Ectodermal cell (in vitro differentiated cells): ENCODE results near the gene SOX1.

Source experiments
- H3K27ac ChIP-seq: 2 replicates; pipeline ENCODE4 v1.7.0; 2013; ENCODE audit warnings: mild to moderate bottlenecking, low read depth, low read length; ENCODE audit not compliant: insufficient read depth, poor library complexity, severe bottlenecking
- H3K27me3 ChIP-seq: 2 replicates; pipeline ENCODE4 v1.7.0; 2013; ENCODE audit warnings: mild to moderate bottlenecking, low read length; ENCODE audit not compliant: insufficient read depth, control insufficient read depth, poor library complexity, severe bottlenecking
- H3K36me3 ChIP-seq: one replicate; pipeline ENCODE4 v1.7.0; 2013; ENCODE audit warnings: low read length; ENCODE audit not compliant: control insufficient read depth, insufficient read depth
- H3K4me1 ChIP-seq: one replicate; pipeline ENCODE4 v1.7.0; 2013; ENCODE audit warnings: low read length; ENCODE audit not compliant: control insufficient read depth, insufficient read depth
- H3K4me3 ChIP-seq: 2 replicates; pipeline ENCODE4 v1.7.0; 2013; ENCODE audit warnings: low read depth, low read length, control low read depth; ENCODE audit not compliant: insufficient read depth
- H3K9me3 ChIP-seq: 2 replicates; pipeline ENCODE4 v1.7.0; 2013; ENCODE audit warnings: mild to moderate bottlenecking, low read length, moderate library complexity; ENCODE audit not compliant: control insufficient read depth
- WGBS, 2 experiments: methylation state at CpG; one replicate each; pipeline ENCODE4 v1.1.7; 2013; ENCODE audit warnings: missing lambda C conversion rate in 2 of 2; 5-methylcytosine and 5-hydroxymethylcytosine counted together

The SOX1 gene

DNA sequence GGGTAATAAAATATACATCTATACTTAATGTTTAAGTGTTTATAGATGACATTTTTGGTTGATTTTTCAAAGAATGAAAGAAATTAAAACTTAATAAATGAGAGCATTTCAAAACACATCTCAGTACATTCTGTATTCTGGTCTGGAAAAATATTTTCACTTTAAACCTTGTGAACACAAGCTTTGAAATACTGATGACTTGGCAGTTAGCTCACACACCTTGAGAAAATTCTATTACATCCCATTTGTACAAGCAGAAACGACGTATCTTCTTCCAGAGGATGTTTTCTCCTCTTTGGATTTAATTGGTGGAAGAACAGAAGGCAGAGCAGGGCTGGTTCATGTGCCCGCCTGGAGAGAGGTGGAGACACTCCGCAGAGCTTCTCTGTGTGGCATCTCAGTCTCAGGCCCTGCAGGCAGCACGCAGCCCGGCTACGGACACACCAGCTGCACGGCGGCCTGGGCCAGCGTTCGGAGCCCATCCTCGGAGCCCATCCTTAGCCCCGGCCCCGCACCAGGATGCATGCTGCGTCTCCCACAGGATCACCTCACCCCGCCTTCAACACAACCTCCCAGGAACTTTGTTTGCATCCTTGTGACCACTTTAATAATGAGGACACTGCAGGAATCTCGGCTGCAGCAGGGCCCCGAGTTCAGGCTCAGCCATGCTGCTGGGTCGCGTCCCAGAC lies 48.6 kb downstream of the SOX1 start:
- H3K36me3 ChIP-seq, result no peaks in the 10 kb centered on the region
- 90 to 92% methylated on average over 20 of the region's 20 CpGs for WGBS, 2 experiments

DNA sequence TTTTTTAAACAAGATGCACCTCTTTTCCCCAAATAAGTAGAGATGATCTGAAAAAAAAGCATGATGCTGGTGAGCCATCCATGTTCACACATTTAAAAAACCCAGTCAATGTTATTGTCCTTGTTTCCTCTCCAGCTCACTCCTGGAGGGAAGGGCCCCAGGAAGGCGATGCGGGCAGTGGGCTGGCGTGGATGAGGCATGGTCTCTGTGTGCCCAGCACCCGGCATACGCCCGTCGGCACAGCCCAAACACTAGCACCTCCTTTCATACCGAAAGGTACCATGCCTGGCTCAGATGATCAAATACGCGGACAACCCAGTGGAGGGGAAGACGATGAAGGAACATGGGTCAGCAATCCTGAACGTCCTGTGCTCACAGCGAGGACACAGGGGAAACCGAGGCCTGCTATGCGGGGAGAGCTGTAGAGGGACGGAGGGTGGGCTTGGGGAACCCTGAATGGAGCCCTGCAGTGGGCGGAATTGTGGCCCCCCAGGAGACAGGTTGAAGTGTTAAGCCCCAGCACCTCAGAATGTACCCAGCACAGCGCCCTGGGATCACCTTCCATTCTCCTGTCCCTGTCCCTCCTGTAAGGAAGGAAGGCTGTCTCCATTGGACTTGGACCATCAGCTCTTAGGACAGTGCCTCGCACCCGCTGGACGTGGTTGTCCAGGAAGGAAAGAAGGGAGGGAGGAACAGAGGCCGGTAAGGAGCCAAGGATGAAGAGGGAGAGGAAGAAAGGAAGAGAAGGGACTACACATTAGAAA lies 49.4 kb downstream of the SOX1 start:
- H3K36me3 ChIP-seq, result no peaks in the 10 kb centered on the region
- H3K4me1 ChIP-seq, result peaks cover 9% of the 10 kb centered on the region

More for the DNA sequence above, 48.6 kb downstream of the SOX1 start:
- no peaks in the 10 kb centered on the region for H3K9me3 ChIP-seq
- H3K27me3 ChIP-seq, result no peaks in the 10 kb centered on the region
- H3K4me1 ChIP-seq, result peaks cover 9% of the 10 kb centered on the region
- no peak overlapping the region for H3K27ac ChIP-seq
- no peak overlapping the region for H3K4me3 ChIP-seq

DNA sequence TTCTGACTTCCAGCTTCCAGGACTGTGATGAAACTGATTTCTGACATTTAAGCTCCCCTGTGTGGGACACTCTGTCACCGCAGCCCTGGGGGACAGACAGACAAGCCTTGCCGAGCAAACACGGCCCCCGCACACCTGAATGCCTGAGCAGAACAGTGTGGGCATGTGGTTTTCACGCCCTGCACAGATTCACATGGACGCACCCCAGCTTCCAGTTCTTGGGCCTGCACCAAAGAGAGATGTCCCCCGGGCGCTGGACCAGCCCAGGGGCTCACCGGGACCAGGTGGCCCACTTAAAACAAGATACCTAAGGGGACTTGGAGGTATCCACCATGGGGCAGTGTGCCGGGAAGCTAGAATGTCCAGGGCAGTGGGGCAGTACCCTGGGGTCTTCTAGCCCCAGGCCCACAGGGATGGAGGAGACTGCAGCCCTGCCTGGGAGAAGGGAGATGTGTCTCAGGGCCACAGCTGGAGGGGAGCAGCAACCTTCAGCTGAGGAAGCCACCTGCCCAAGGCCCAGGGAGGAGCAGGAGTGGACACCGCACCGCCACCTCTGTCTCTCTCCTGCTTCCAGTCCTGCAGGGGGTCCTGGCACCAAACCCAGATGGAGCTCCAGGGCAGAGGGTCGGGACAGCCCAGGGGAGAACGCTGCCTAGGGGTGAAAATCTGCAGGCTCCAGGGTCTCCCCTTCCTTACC lies 50.5 kb downstream of the SOX1 start:
- H3K36me3 ChIP-seq, result no peaks in the 10 kb centered on the region
- no peak overlapping the region for H3K4me3 ChIP-seq
- 95% methylated on average over 14 of the region's 14 CpGs for WGBS, 2 experiments
- H3K4me1 ChIP-seq, result peaks cover 9% of the 10 kb centered on the region
- H3K27ac ChIP-seq, result no peak overlapping the region
- no peaks in the 10 kb centered on the region for H3K9me3 ChIP-seq
- no peaks in the 10 kb centered on the region for H3K27me3 ChIP-seq

More for the DNA sequence above, 49.4 kb downstream of the SOX1 start:
- 93 to 94% methylated on average over 22 of the region's 22 CpGs for WGBS, 2 experiments
- H3K27ac ChIP-seq, result no peak overlapping the region
- no peaks in the 10 kb centered on the region for H3K9me3 ChIP-seq
- no peak overlapping the region for H3K4me3 ChIP-seq
- H3K27me3 ChIP-seq, result no peaks in the 10 kb centered on the region

DNA sequence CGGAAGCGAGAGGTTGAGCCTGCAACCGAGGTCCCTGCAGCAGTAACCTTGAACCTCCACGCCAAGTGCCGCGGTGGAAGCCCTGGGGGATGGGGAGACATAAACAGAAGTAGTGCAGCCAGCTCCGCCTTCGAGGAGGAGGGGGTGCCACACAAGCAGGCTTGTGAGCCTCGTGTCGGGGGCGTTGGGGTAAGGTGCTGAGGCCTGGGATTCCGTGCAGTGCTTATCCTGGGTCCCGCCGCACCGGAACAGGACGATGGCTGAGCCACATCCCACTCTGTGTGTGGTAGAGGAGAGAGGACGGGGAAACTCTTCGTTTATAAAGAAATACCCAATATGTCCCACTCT lies 51.0 kb downstream of the SOX1 start:
- no peaks in the 10 kb centered on the region for H3K36me3 ChIP-seq
- 85 to 90% methylated on average over 17 to 18 of the region's 18 CpGs for WGBS, 2 experiments
- no peak overlapping the region for H3K4me3 ChIP-seq
- no peak overlapping the region for H3K27ac ChIP-seq
- no peaks in the 10 kb centered on the region for H3K27me3 ChIP-seq
- peaks cover 9% of the 10 kb centered on the region for H3K4me1 ChIP-seq
- no peaks in the 10 kb centered on the region for H3K9me3 ChIP-seq

DNA sequence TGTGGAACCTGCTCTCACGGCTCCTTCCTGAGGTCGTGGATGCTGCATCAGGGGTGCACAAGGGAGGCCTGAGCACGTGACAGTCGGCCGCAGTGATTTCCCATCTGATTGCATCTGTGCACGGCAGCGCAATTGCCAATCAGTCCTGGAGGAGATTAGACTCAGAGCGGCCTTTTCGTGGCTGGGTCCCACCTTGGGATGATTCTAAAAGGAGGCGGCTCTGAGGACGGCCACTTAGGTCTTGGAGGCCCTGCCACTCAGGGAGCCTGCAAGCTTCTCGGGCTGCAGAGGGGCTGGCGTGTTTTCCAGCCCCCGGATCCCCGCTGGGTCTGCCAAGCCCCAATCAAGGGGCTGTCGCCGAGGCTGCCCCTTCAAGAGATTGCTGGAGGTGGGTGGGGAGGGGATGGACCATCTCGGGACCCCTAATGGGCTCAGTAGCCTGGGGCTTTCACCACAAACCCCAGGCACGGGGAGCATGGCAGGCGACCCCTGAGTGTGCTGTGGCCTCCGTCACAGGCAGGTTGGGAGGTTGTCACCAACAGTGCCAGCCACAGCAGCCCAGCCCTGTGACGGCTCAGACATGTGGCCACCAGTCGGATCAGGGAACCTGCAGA lies 51.6 kb downstream of the SOX1 start:
- no peaks in the 10 kb centered on the region for H3K27me3 ChIP-seq
- no peak overlapping the region for H3K4me3 ChIP-seq
- H3K4me1 ChIP-seq, result peaks cover 9% of the 10 kb centered on the region
- WGBS, 2 experiments, result 83 to 84% methylated on average over 23 of the region's 23 CpGs
- H3K9me3 ChIP-seq, result no peaks in the 10 kb centered on the region
- no peak overlapping the region for H3K27ac ChIP-seq
- no peaks in the 10 kb centered on the region for H3K36me3 ChIP-seq

DNA sequence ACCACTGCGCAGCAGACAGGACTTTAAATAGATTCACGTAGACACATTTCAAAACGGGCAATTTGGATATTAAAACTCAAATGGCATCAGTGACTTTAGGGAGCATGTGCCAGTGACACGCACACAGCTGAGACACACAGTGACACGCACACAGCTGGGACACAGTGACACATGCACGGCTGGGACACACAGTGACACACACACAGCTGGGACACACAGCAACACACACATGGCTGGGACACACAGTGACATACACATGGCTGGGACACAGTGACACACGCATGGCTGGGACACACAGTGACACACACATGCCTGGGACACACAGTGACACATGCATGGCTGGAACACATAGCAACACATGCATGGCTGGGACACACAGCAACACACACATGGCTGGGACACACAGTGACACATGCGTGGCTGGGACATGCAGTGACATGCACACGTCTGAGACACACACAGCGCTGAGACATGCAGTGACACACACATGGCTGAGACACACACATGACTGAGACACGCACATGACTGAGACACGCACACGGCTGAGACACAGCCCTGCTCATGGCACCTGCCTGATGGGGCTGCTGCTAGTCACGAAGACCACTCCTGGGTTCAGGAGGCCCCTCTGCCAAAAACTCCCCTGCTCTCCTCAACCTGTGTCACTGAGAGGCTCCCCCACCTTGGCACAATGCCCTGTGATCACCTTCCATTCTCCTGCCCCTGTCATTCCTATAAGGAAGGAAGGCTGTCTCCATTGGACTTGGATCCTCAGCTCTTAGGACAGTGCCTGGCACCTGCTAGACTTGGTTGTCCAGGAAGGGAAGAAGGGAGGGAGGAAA lies 52.5 kb downstream of the SOX1 start:
- Histone ChIP-seq H3K4me1 (peaks cover 14% of the 10 kb centered on the region), H3K9me3 (no peaks in the 10 kb centered on the region), H3K27me3 (no peaks in the 10 kb centered on the region), H3K4me3 (no peak overlapping the region), H3K36me3 (no peaks in the 10 kb centered on the region), H3K27ac (no peak overlapping the region)
- 95 to 96% methylated on average over 14 of the region's 14 CpGs for WGBS, 2 experiments

DNA sequence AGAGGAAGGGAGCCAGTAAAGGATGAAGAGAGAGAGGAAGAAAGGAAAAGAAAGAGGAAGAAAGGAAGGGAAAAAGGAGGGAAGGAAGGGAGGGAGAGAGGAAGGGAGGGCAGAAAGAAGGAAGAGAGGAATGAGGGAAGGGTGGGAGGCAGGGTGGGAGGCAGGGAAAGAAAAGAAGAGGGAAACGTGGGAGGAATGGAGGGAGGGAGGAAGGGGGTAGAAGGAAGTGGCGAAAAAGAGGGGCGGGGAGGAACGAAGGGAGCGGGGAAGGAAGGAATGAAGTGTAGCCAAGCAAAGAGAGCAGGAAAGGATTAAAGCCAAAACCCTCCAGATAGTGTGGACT lies 53.1 kb downstream of the SOX1 start:
- Histone ChIP-seq H3K27ac (no peak overlapping the region), H3K36me3 (no peaks in the 10 kb centered on the region), H3K4me3 (no peak overlapping the region), H3K27me3 (no peaks in the 10 kb centered on the region), H3K9me3 (no peaks in the 10 kb centered on the region), H3K4me1 (peaks cover 17% of the 10 kb centered on the region)
- WGBS, 2 experiments, result 73 to 74% methylated on average over 5 of the region's 5 CpGs
